CD4-positive, alpha-beta memory T cell (primary cell): ENCODE measurements around the gene PHLDB3. TPM values are rescaled to one million over a fixed set of nuclear protein-coding genes. Genes with fewer than 3 reads are reported as not detected.

Experiments used
- CTCF ChIA-PET: fragments of 350-600 bp; sonication (Branson Sonifier 250); formaldehyde crosslinking; loops from one replicate; lab custom pipeline; 2021; ENCODE audit warnings: inconsistent platforms; ENCODE audit not compliant: partially characterized antibody; lab: Charles Lee
- POLR2A ChIA-PET: fragments of 350-600 bp; sonication (Branson Sonifier 250); formaldehyde crosslinking; loops from one replicate; lab custom pipeline; 2021; ENCODE audit not compliant: partially characterized antibody; lab: Charles Lee
- DNase-seq, 5 donors: peaks; one replicate each; pipeline versions ENCODE4 v3.0.0 to v3.0.0-alpha.2; 2020 to 2022; ENCODE audit warnings: mixed read lengths in 1 of 5
- H3K27ac ChIP-seq: one replicate; pipeline ENCODE4 v1.7.0; 2013; ENCODE audit warnings: low read depth, low read length
- H3K27me3 ChIP-seq: 2 replicates; pipeline ENCODE4 v1.7.0; 2013; ENCODE audit warnings: mild to moderate bottlenecking, low read length, moderate library complexity; ENCODE audit not compliant: insufficient read depth
- H3K36me3 ChIP-seq: 2 replicates; pipeline ENCODE4 v1.7.0; 2013; ENCODE audit warnings: mild to moderate bottlenecking, low read length, moderate library complexity; ENCODE audit not compliant: insufficient read depth
- H3K4me1 ChIP-seq: 2 replicates; pipeline ENCODE4 v1.7.0; 2013; ENCODE audit warnings: mild to moderate bottlenecking, low read length, moderate library complexity; ENCODE audit not compliant: insufficient read depth
- H3K4me3 ChIP-seq, 2 donors: one replicate each; pipeline ENCODE4 v1.7.0; 2013; ENCODE audit warnings: low read length in 2 of 2, mild to moderate bottlenecking in 1 of 2
- H3K9me3 ChIP-seq, 2 donors: one replicate each; pipeline ENCODE4 v1.7.0; 2013; ENCODE audit warnings: low read length in 2 of 2, control low read depth in 1 of 2; ENCODE audit not compliant: control insufficient read depth in 1 of 2
- H3K27ac Mint-ChIP-seq, 7 donors: one replicate each; pipeline ENCODE4 v1.8.0; 2020 to 2021; ENCODE audit warnings: mixed read lengths in 7 of 7, mild to moderate bottlenecking in 6 of 7, inconsistent platforms in 3 of 7, moderate library complexity in 3 of 7
- H3K27me3 Mint-ChIP-seq, 2 donors: one replicate each; pipeline ENCODE4 v1.8.0; 2020 to 2021; ENCODE audit warnings: mixed read lengths in 2 of 2
- H3K36me3 Mint-ChIP-seq, 2 donors: one replicate each; pipeline ENCODE4 v1.8.0; 2020 to 2021; ENCODE audit warnings: mixed read lengths in 2 of 2, inconsistent platforms in 1 of 2, mild to moderate bottlenecking in 1 of 2
- H3K4me1 Mint-ChIP-seq, 4 donors: one replicate each; pipeline ENCODE4 v1.8.0; 2020 to 2021; ENCODE audit warnings: mixed read lengths in 4 of 4, mild to moderate bottlenecking in 1 of 4
- H3K4me3 Mint-ChIP-seq, 8 donors: one replicate each; pipeline ENCODE4 v1.8.0; 2020 to 2021; ENCODE audit warnings: mixed read lengths in 8 of 8, mild to moderate bottlenecking in 7 of 8, moderate library complexity in 6 of 8, inconsistent platforms in 3 of 8
- H3K9me3 Mint-ChIP-seq, 8 donors: one replicate each; pipeline ENCODE4 v1.8.0; 2020 to 2021; ENCODE audit warnings: mixed read lengths in 8 of 8, mild to moderate bottlenecking in 5 of 8, inconsistent platforms in 3 of 8, moderate library complexity in 1 of 8
- intact Hi-C: fragments of 100-400 bp; cut with micrococcal nuclease; formaldehyde crosslinking; loops from one replicate; pipeline ENCODE4 v1.15.1; 2023
- polyA plus RNA-seq, 2 donors: library from polyadenylated mRNA; unstranded; fragments of 300-500 nt; fragmentation: Illumina TruSeq; gene quantifications; one replicate each; pipeline ENCODE4 v1.2.3, GENCODE V29; 2021
- total RNA-seq, 2 experiments: library from RNA; stranded (reverse); gene quantifications; one replicate each; pipeline ENCODE4 v1.2.3, GENCODE V29; 2021

Gene PHLDB3
- total and polyA plus RNA-seq, 4 experiments from 2014 or later, result 1.3 to 47.3 (median 21.2) TPM

- CTCF ChIA-PET, result no interaction called here
- DNase-seq, result no peak
- Histone ChIP-seq H3K36me3 (no peaks in the 10 kb centered on the region), H3K4me1 (no peaks in the 10 kb centered on the region), H3K27me3 (no peaks in the 10 kb centered on the region), H3K4me3 (no peak overlapping the region), H3K9me3 (no peaks in the 10 kb centered on the region), H3K27ac (no peak overlapping the region)
- Mint-ChIP-seq H3K4me1 (peaks cover 0 to 4% (median 0%) of the 10 kb centered on the region in 4 donors), H3K4me3 (no peak overlapping the region), H3K9me3 (no peaks in the 10 kb centered on the region), H3K27ac (peak overlapping the region in 5 of 7 donors; percentile 17 to 70 (median 47)), H3K36me3 (peaks cover 8 to 12% of the 10 kb centered on the region in 2 donors), H3K27me3 (no peaks in the 10 kb centered on the region)
- intact Hi-C loops, result no loop called here
- POLR2A ChIA-PET, result interaction anchor here (0.5 to 0.9 kb wide), 2 partner anchors 12 to 14 kb away, joined by 3 read pairs; no protein-coding TSS in a partner anchor
Measured at GRCh38 chr19:43482193-43482592, 22.4 kb downstream of the PHLDB3 start.

DNA sequence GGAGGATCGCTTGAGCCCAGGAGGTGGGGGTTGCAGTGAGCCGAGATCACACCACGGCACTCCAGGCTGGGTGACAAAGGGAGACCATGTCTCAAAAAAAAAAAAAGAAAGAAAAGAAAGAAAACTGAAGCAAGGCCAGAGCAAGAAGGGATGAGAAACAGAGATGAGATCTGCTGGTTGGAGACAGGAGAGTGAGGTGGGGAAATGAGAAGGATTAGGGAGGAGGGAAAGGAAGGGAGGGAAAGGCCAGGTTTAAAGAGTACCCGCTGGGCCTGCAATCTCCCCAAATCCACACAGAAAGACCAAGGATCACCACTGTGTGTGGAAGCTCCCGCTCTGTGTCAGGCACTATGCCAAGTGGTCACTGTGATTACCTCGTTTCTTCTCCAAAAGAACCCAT lies 22.8 kb downstream of the PHLDB3 start:
- DNase-seq, result no peak
- Mint-ChIP-seq H3K27ac (peak overlapping the region in 1 of 7 donors; percentile 47), H3K9me3 (no peaks in the 10 kb centered on the region), H3K4me3 (no peak overlapping the region), H3K4me1 (peaks cover 0 to 4% (median 0%) of the 10 kb centered on the region in 4 donors), H3K27me3 (no peaks in the 10 kb centered on the region), H3K36me3 (peaks cover 8 to 12% of the 10 kb centered on the region in 2 donors)
- intact Hi-C loops, result no loop called here
- ChIA-PET CTCF (no interaction called here), POLR2A (no interaction called here)
- H3K9me3 ChIP-seq, result no peaks in the 10 kb centered on the region
- no peaks in the 10 kb centered on the region for H3K4me1 ChIP-seq
- H3K27ac ChIP-seq, result no peak overlapping the region
- H3K27me3 ChIP-seq, result no peaks in the 10 kb centered on the region
- H3K4me3 ChIP-seq, result no peak overlapping the region
- no peaks in the 10 kb centered on the region for H3K36me3 ChIP-seq

DNA sequence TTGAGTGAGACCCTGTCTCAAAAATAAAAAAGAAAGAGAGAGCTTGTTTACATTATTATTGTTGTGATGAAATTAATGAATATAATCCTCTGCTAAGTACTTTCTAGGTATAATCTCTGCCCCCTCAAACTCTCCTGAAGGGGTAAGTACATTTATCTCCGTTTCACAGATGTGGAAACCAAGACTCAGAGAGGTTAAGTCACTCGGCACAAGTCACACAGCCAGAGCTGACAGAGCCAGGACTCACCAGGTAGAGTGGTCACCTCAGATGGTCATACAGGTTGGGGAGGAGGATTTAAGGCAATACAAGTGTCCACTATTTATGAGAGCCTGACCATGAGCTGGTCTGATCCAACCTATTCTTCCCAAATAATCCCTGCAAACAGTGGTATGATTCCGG lies 24.0 kb downstream of the PHLDB3 start:
- H3K27ac Mint-ChIP-seq, result peak overlapping the region in 3 of 7 donors; percentile 32 to 56 (median 32)
- no peak overlapping the region for H3K27ac ChIP-seq
- H3K4me1 ChIP-seq, result peaks cover 5% of the 10 kb centered on the region
- no peak overlapping the region for H3K4me3 ChIP-seq
- no peaks in the 10 kb centered on the region for H3K27me3 ChIP-seq
- no peaks in the 10 kb centered on the region for H3K9me3 ChIP-seq
- intact Hi-C loops, result no loop called here
- peaks cover 8 to 12% of the 10 kb centered on the region in 2 donors for H3K36me3 Mint-ChIP-seq
- no peak for DNase-seq
- POLR2A ChIA-PET, result interaction anchor here (1.3 to 2.2 kb wide), 3 partner anchors 17 to 285 kb away, joined by 3 to 8 read pairs (median 5); partner anchors contain the start of gene PHLDB3
- CTCF ChIA-PET, result interaction anchor here (0.6 to 1.8 kb wide), 8 partner anchors 16 to 134 kb away, joined by 3 to 8 read pairs (median 4); no protein-coding TSS in a partner anchor
- peaks cover under 1 to 7% (median 6%) of the 10 kb centered on the region in 4 donors for H3K4me1 Mint-ChIP-seq
- no peaks in the 10 kb centered on the region for H3K27me3 Mint-ChIP-seq
- no peaks in the 10 kb centered on the region for H3K36me3 ChIP-seq
- peaks cover 0 to 2% (median 0%) of the 10 kb centered on the region in 8 donors for H3K9me3 Mint-ChIP-seq
- H3K4me3 Mint-ChIP-seq, result no peak overlapping the region

DNA sequence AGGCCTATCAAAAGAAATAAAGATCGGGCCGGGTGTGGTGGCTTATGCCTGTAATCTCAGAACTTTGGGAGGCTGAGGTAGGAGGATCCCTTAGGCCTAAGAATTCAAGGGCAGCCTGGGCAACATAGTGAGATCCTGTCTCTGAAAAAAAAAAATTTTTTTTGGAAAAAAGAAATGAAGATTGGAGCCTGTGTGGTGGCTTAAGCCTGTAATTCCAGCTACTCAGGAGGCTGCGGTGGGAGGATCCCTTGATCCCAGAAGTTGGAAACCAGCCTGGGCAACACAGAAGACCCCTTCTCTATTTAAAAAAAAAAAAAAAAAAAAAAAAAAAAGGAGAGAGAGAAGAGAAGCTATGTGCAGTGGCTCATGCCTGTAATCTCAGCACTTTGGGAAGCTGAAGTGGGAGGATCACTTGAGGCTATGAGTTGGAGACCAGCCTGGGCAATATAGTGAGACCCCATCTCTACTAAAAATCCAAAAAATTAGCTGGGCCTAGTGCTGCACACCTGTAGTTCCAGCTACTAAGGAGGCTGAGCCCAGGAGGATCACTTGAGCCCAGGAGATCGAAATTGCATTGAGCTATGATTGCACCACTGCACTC lies 24.5 kb downstream of the PHLDB3 start:
- Histone ChIP-seq H3K9me3 (no peaks in the 10 kb centered on the region), H3K27me3 (no peaks in the 10 kb centered on the region), H3K36me3 (no peaks in the 10 kb centered on the region), H3K4me1 (peaks cover 9% of the 10 kb centered on the region), H3K27ac (no peak overlapping the region), H3K4me3 (no peak overlapping the region)
- H3K4me1 Mint-ChIP-seq, result peaks cover 4 to 12% (median 10%) of the 10 kb centered on the region in 4 donors
- no peaks in the 10 kb centered on the region for H3K27me3 Mint-ChIP-seq
- intact Hi-C loops, result loop anchor here (5.0 kb wide), 1 partner anchor 43 kb away; no protein-coding TSS in a partner anchor
- POLR2A ChIA-PET, result interaction anchor here (0.9 to 2.2 kb wide), 4 partner anchors 16 to 285 kb away, joined by 3 to 8 read pairs (median 4); partner anchors contain the start of gene PHLDB3
- H3K9me3 Mint-ChIP-seq, result peaks cover 0 to 2% (median 0%) of the 10 kb centered on the region in 8 donors
- DNase-seq, result no peak
- peak overlapping the region in 2 of 7 donors; percentile 42 to 64 for H3K27ac Mint-ChIP-seq
- no peak overlapping the region for H3K4me3 Mint-ChIP-seq
- CTCF ChIA-PET, result interaction anchor here (0.6 to 1.8 kb wide), 8 partner anchors 17 to 134 kb away, joined by 3 to 8 read pairs (median 4); no protein-coding TSS in a partner anchor
- H3K36me3 Mint-ChIP-seq, result peaks cover 12 to 15% of the 10 kb centered on the region in 2 donors

GRCh38 chr19:43479226-43479625 lies 25.3 kb downstream of the PHLDB3 start:
- peaks cover 0 to 2% (median 0%) of the 10 kb centered on the region in 8 donors for H3K9me3 Mint-ChIP-seq
- H3K4me1 ChIP-seq, result peaks cover 9% of the 10 kb centered on the region
- DNase-seq, result no peak
- peak overlapping the region in 2 of 7 donors; percentile 57 to 85 for H3K27ac Mint-ChIP-seq
- no peak overlapping the region for H3K27ac ChIP-seq
- no peaks in the 10 kb centered on the region for H3K9me3 ChIP-seq
- peaks cover 12 to 15% of the 10 kb centered on the region in 2 donors for H3K36me3 Mint-ChIP-seq
- CTCF ChIA-PET, result interaction anchor here (1.5 kb wide), 1 partner anchor 47 kb away, joined by 6 read pairs; no protein-coding TSS in a partner anchor
- POLR2A ChIA-PET, result interaction anchor here (0.7 to 2.2 kb wide), 4 partner anchors 10 to 40 kb away, joined by 3 to 8 read pairs (median 4); partner anchors contain the start of gene PHLDB3
- no peaks in the 10 kb centered on the region for H3K36me3 ChIP-seq
- H3K27me3 Mint-ChIP-seq, result no peaks in the 10 kb centered on the region
- intact Hi-C loops, result loop anchor here (5.0 kb wide), 1 partner anchor 42 kb away; no protein-coding TSS in a partner anchor
- H3K4me3 ChIP-seq, result no peak overlapping the region
- H3K27me3 ChIP-seq, result no peaks in the 10 kb centered on the region
- no peak overlapping the region for H3K4me3 Mint-ChIP-seq
- H3K4me1 Mint-ChIP-seq, result peaks cover 6 to 17% (median 11%) of the 10 kb centered on the region in 4 donors

- no peak overlapping the region for H3K4me3 Mint-ChIP-seq
- DNase-seq, result no peak
- intact Hi-C loops, result loop anchor here (5.0 kb wide), 1 partner anchor 41 kb away; no protein-coding TSS in a partner anchor
- H3K27me3 ChIP-seq, result no peaks in the 10 kb centered on the region
- H3K36me3 ChIP-seq, result no peaks in the 10 kb centered on the region
- ChIA-PET CTCF (interaction anchor here (1.0 kb wide), 1 partner anchor 46 kb away, joined by 3 read pairs; no protein-coding TSS in a partner anchor), POLR2A (interaction anchor here (0.6 to 2.2 kb wide), 3 partner anchors 15 to 101 kb away, joined by 3 to 8 read pairs (median 7); partner anchors contain the start of gene PHLDB3)
- peaks cover 0 to 2% (median 0%) of the 10 kb centered on the region in 8 donors for H3K9me3 Mint-ChIP-seq
- no peaks in the 10 kb centered on the region for H3K9me3 ChIP-seq
- H3K4me1 Mint-ChIP-seq, result peaks cover 10 to 23% (median 12%) of the 10 kb centered on the region in 4 donors
- H3K4me1 ChIP-seq, result peaks cover 9% of the 10 kb centered on the region
- H3K36me3 Mint-ChIP-seq, result peaks cover 12 to 15% of the 10 kb centered on the region in 2 donors
- H3K27ac Mint-ChIP-seq, result peak overlapping the region in 5 of 7 donors; percentile 37 to 92 (median 70)
- no peak overlapping the region for H3K4me3 ChIP-seq
- H3K27me3 Mint-ChIP-seq, result no peaks in the 10 kb centered on the region
- H3K27ac ChIP-seq, result no peak overlapping the region
Measured at GRCh38 chr19:43478323-43478722, 26.2 kb downstream of the PHLDB3 start.
